ENCODE results near the gene HELT.
"Not testable (repeated sequence)": the region's sequence is repeated elsewhere in the genome, so short reads cannot be mapped to it uniquely, and the experiment has no call there.

HELT gene

GRCh38 chr4:185039508-185040273 is 21.4 kb downstream of the HELT start:
- peak in 1 of 2 experiments; percentile 4 for DNase-seq

- DNase-seq, result no peak
Measured at GRCh38 chr4:185040523-185040922, 22.2 kb downstream of the HELT start.

- DNase-seq, result not testable (repeated sequence)
Measured at GRCh38 chr4:185050286-185050685, 32.0 kb downstream of the HELT start.

GRCh38 chr4:185051283-185051682 is 33.0 kb downstream of the HELT start:
- DNase-seq, result not testable (repeated sequence)

- DNase-seq, result no peak
Measured at GRCh38 chr4:185053746-185054145, 35.5 kb downstream of the HELT start.

- no peak for DNase-seq
Measured at GRCh38 chr4:185054272-185054671, 36.0 kb downstream of the HELT start.

GRCh38 chr4:185054886-185055285 is 36.6 kb downstream of the HELT start:
- no peak for DNase-seq

GRCh38 chr4:185061610-185062009 is 43.3 kb downstream of the HELT start:
- DNase-seq, result no peak

GRCh38 chr4:185062606-185063005 is 44.3 kb downstream of the HELT start:
- no peak for DNase-seq

- DNase-seq, result no peak
Measured at GRCh38 chr4:185066179-185066578, 47.9 kb downstream of the HELT start.

- no peak for DNase-seq
Measured at GRCh38 chr4:185068837-185069236, 50.5 kb downstream of the HELT start.
